HCT116 (cell line): Measurements from ENCODE around the gene TTLL11. TPM values are rescaled to one million over a fixed set of nuclear protein-coding genes. Genes with fewer than 3 reads are reported as not detected.

Experiments
- ATAC-seq: fragments of 200-7000 bp; cut with Tn5 transposase; 2 replicates; pipeline ENCODE4 v1.9.1; 2020; ENCODE audit warnings: mild to moderate bottlenecking, moderate library complexity
- BruUV-seq: library from RNA; stranded (reverse); fragments of 400-500 nt; replicated peaks from 2 replicates; lab custom pipeline; 2021; lab: Mats Ljungman, UMichigan
- CTCF ChIA-PET: fragments of 300-600 bp; sonication (Branson Sonifier 250); formaldehyde crosslinking; loops from one replicate; lab custom pipeline; 2021; ENCODE audit warnings: antibody characterized with exemption; lab: Charles Lee
- POLR2A ChIA-PET: fragments of 300-600, 350-600 bp; sonication (Branson Sonifier 250); formaldehyde crosslinking; loops from one replicate; lab custom pipeline; 2021; ENCODE audit warnings: antibody characterized with exemption; lab: Charles Lee
- RAD21 ChIA-PET, 2 experiments: fragments of 300-600 bp; sonication (Branson Sonifier 250); formaldehyde crosslinking; loops; one replicate each; lab custom pipeline; 2023; ENCODE audit warnings: low total read pairs in 2 of 2; ENCODE audit not compliant: uncharacterized antibody in 2 of 2, unreplicated experiment in 2 of 2, low non-redundant PET in 1 of 2; lab: Charles Lee
- DNase-seq: peaks from one replicate; pipeline ENCODE4 v3.0.0-alpha.2; 2010; ENCODE audit warnings: low read depth, low spot score
- H2AFZ ChIP-seq: fragments of 200-600 bp; shearing (Covaris generic), sonication (generic); 2 replicates; pipeline ENCODE4 v1.6.1; 2017; ENCODE audit warnings: low read depth, mixed run types, mixed read lengths, antibody characterized with exemption, low read length; ENCODE audit not compliant: poor library complexity, severe bottlenecking
- H3K27ac ChIP-seq: 2 replicates; pipeline ENCODE4 v1.5.1; 2012; ENCODE audit warnings: low read depth, low read length
- H3K27me3 ChIP-seq: fragments of 200-600 bp; sonication (generic); 2 replicates; pipeline ENCODE4 v1.6.1; 2016; ENCODE audit warnings: mixed run types, low read length, mixed read lengths; ENCODE audit not compliant: insufficient read depth
- H3K36me3 ChIP-seq, 2 experiments: fragments of 200-500 bp in 1 of 2; fragments of 200-600 bp in 1 of 2; sonication (Bioruptor generic) in 1 of 2; sonication (generic) in 1 of 2; 2 replicates each; pipeline versions ENCODE4 v1.5.1 to v1.6.1; 2014 to 2016; ENCODE audit warnings: low read length in 2 of 2, inconsistent platforms in 1 of 2, mixed read lengths in 1 of 2, mixed run types in 1 of 2; ENCODE audit not compliant: insufficient read depth in 2 of 2, control insufficient read depth in 1 of 2
- H3K4me1 ChIP-seq, 2 experiments: fragments of 200-600 bp in 1 of 2; sonication (generic) in 1 of 2; 2 replicates each; pipeline versions ENCODE4 v1.5.1 to v1.6.1; 2012 to 2017; ENCODE audit warnings: low read length in 2 of 2, inconsistent platforms in 1 of 2, mild to moderate bottlenecking in 1 of 2, mixed read lengths in 1 of 2, mixed run types in 1 of 2, moderate library complexity in 1 of 2; ENCODE audit not compliant: insufficient read depth in 2 of 2, control insufficient read depth in 1 of 2
- H3K4me2 ChIP-seq: fragments of 200-600 bp; sonication (generic); 2 replicates; pipeline ENCODE4 v1.6.1; 2017; ENCODE audit warnings: mixed run types, low read length, mixed read lengths
- H3K4me3 ChIP-seq, 2 experiments: fragments of 200-600 bp in 1 of 2; sonication (generic) in 1 of 2; replicated peaks in 1 of 2; 2 replicates each; pipeline ENCODE4 v1.5.1; 2011 to 2016; ENCODE audit warnings: low read length in 2 of 2, control low read depth in 1 of 2, low read depth in 1 of 2, mild to moderate bottlenecking in 1 of 2, mixed read lengths in 1 of 2, mixed run types in 1 of 2
- H3K79me2 ChIP-seq: fragments of 200-600 bp; sonication (generic); 2 replicates; pipeline ENCODE4 v1.6.1; 2017; ENCODE audit warnings: mild to moderate bottlenecking, mixed run types, low read length, moderate library complexity, mixed read lengths; ENCODE audit not compliant: insufficient read depth
- H3K9ac ChIP-seq: fragments of 200-600 bp; sonication (generic); 2 replicates; pipeline ENCODE4 v1.6.1; 2016; ENCODE audit warnings: low read length, mixed read lengths
- H3K9me2 ChIP-seq: fragments of 200-600 bp; sonication (generic), shearing (Covaris generic); 2 replicates; pipeline ENCODE4 v1.6.1; 2017; ENCODE audit warnings: mixed run types, mild to moderate bottlenecking, moderate library complexity; ENCODE audit not compliant: insufficient read depth
- H3K9me3 ChIP-seq, 2 experiments: fragments of 200-500 bp in 1 of 2; fragments of 200-600 bp in 1 of 2; sonication (Bioruptor generic) in 1 of 2; sonication (generic) in 1 of 2; 2 replicates each; pipeline ENCODE4 v1.6.1; 2014 to 2017; ENCODE audit warnings: low read length in 2 of 2, mixed read lengths in 2 of 2, inconsistent platforms in 1 of 2, low read depth in 1 of 2, mild to moderate bottlenecking in 1 of 2, mixed run types in 1 of 2, moderate library complexity in 1 of 2; ENCODE audit not compliant: control insufficient read depth in 1 of 2, insufficient read depth in 1 of 2
- H4K20me1 ChIP-seq: fragments of 200-600 bp; sonication (generic), shearing (Covaris generic); 2 replicates; pipeline ENCODE4 v1.6.1; 2017; ENCODE audit warnings: mixed run types, mild to moderate bottlenecking, moderate library complexity; ENCODE audit not compliant: insufficient read depth
- CBX3 ChIP-seq: IDR thresholded peaks from 2 replicates; pipeline ENCODE4 v1.6.1; 2012; ENCODE audit warnings: low read depth
- CEBPB ChIP-seq: IDR thresholded peaks from 2 replicates; pipeline ENCODE4 v1.6.1; 2012; ENCODE audit warnings: low read depth
- EGR1 ChIP-seq: IDR thresholded peaks from 2 replicates; pipeline ENCODE4 v1.6.1; 2012; ENCODE audit warnings: low read depth
- ELF1 ChIP-seq: IDR thresholded peaks from 2 replicates; pipeline ENCODE4 v1.6.1; 2012; ENCODE audit warnings: low read depth, borderline replicate concordance
- FOSL1 ChIP-seq: IDR thresholded peaks from 2 replicates; pipeline ENCODE4 v1.6.1; 2012; ENCODE audit warnings: low read depth
- JUND ChIP-seq: IDR thresholded peaks from 2 replicates; pipeline ENCODE4 v1.6.1; 2012
- POLR2AphosphoS5 ChIP-seq: IDR thresholded peaks from 2 replicates; pipeline ENCODE4 v1.6.1; 2011; ENCODE audit warnings: mild to moderate bottlenecking, low read depth, low read length, moderate library complexity
- RAD21 ChIP-seq: IDR thresholded peaks from 2 replicates; pipeline ENCODE4 v1.6.1; 2012; ENCODE audit warnings: low read depth, mild to moderate bottlenecking
- SP1 ChIP-seq: IDR thresholded peaks from 2 replicates; pipeline ENCODE4 v1.6.1; 2012; ENCODE audit warnings: low read depth
- YY1 ChIP-seq: IDR thresholded peaks from 2 replicates; pipeline ENCODE4 v1.6.1; 2011; ENCODE audit warnings: low read length, low read depth, moderate library complexity, mild to moderate bottlenecking; ENCODE audit not compliant: insufficient replicate concordance; ENCODE audit errors: extremely low read depth
- ZBTB33 ChIP-seq: IDR thresholded peaks from 2 replicates; pipeline ENCODE4 v1.6.1; 2011; ENCODE audit warnings: mild to moderate bottlenecking, low read length, moderate library complexity; ENCODE audit not compliant: insufficient replicate concordance; ENCODE audit errors: extremely low read depth
- ZFX ChIP-seq: fragments of 450-650 bp; IDR thresholded peaks from 2 replicates; pipeline ENCODE4 v1.6.1; 2017
- intact Hi-C: fragments of 100-400 bp; cut with micrococcal nuclease; formaldehyde crosslinking; loops from 2 replicates; pipeline ENCODE4 v1.10.0; 2022
- total RNA-seq: library from RNA; stranded (reverse); gene quantifications from one replicate; pipeline ENCODE4 v1.2.1, GENCODE V29; 2021; ENCODE audit not compliant: unreplicated experiment

TTLL11 gene
- total RNA-seq, 1 experiment from 2014 or later = 2.2 TPM

- Histone ChIP-seq H3K36me3 (no peaks in the 10 kb centered on the region), H3K4me3 (no peak overlapping the region), H3K4me2 (no peak overlapping the region), H3K9me3 (no peaks in the 10 kb centered on the region), H2AFZ (no peak overlapping the region), H4K20me1 (no peaks in the 10 kb centered on the region), H3K4me1 (peaks cover 3 to 39% of the 10 kb centered on the region in 2 experiments), H3K9ac (no peak overlapping the region), H3K79me2 (no peaks in the 10 kb centered on the region), H3K27me3 (no peaks in the 10 kb centered on the region), H3K9me2 (no peaks in the 10 kb centered on the region), H3K27ac (no peak overlapping the region)
- ChIA-PET CTCF (no interaction called here), POLR2A (no interaction called here), RAD21 (no interaction called here)
- DNase-seq (no peak), ATAC-seq (no peak)
- intact Hi-C loops = no loop called here
- TF ChIP-seq ELF1 = no peak
- no TSS peak for BruUV-seq
Observed at GRCh38 chr9:121974421-121974820, 118.7 kb downstream of the TTLL11 start.

DNA sequence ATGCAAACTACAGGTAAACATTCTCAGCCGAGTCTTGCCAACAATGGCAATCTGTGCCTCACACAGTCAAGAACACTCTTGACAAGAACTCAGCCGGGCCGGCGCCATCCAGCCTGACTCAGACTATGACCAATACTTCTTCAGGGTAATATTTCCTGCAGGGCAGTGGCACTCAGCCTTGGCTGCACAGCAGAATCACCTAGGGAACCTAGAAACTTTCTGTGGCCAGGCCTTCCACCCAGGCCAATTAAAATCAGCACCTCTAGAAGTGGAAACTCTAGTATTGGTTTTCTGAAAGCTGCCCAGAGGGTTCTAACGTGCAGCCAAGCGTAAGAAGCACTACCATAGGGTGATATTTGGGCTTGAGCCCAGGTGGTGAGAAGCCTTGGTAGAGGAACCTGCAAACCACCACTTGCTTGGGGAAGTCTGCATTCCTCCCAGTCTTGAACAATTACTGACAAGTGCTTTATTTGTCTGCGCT, 120.6 kb downstream of the TTLL11 start:
- H3K4me2 ChIP-seq = peak overlapping the region; percentile 66
- ChIA-PET POLR2A (no interaction called here), CTCF (no interaction called here), RAD21 (no interaction called here)
- H3K9me2 ChIP-seq = no peaks in the 10 kb centered on the region
- TF ChIP-seq POLR2AphosphoS5 (peak; percentile 28; the same call in 1 of the 2 replicates), RAD21 (0 out of 2 replicates have a peak, but pooled peaks have one; percentile 13), FOSL1 (peak; percentile 69), CBX3 (peak; percentile 75), YY1 (peak; percentile 21), JUND (peak; percentile 65), CEBPB (0 out of 2 replicates have a peak, but pooled peaks have one; percentile 22), SP1 (peak; percentile 59; the same call in 1 of the 2 replicates), ZBTB33 (no peak), EGR1 (no peak), ZFX (no peak)
- peak overlapping the region; percentile 11; the same call in 1 of the 2 replicates for H3K27ac ChIP-seq
- no peaks in the 10 kb centered on the region for H3K9me3 ChIP-seq
- H3K4me1 ChIP-seq = peaks cover 3 to 39% of the 10 kb centered on the region in 2 experiments
- intact Hi-C loops = no loop called here
- H3K4me3 ChIP-seq = peak overlapping the region in 1 of 2 experiments; percentile 26; a peak in 1 of 4 replicates
- no TSS peak for BruUV-seq
- peak overlapping the region; percentile 24; the same call in 1 of the 2 replicates for H3K9ac ChIP-seq
- no peaks in the 10 kb centered on the region for H3K27me3 ChIP-seq
- no peaks in the 10 kb centered on the region for H3K36me3 ChIP-seq
- H3K79me2 ChIP-seq = no peaks in the 10 kb centered on the region
- ATAC-seq = peak; percentile 89
- H2AFZ ChIP-seq = peak overlapping the region; percentile 59
- DNase-seq = peak; percentile 66
- H4K20me1 ChIP-seq = no peaks in the 10 kb centered on the region
